PC-3 (cell line): ENCODE results near the gene PRR14L. TPM values are rescaled to one million over a fixed set of nuclear protein-coding genes. Genes with fewer than 3 reads are reported as not detected.

ENCODE experiments used
- ATAC-seq: fragments of 200-7000 bp; cut with Tn5 transposase; 2 replicates; pipeline ENCODE4 v1.9.1; 2020; ENCODE audit warnings: mild to moderate bottlenecking, moderate library complexity
- BruUV-seq: library from RNA; stranded (reverse); fragments of 400-500 nt; replicated peaks from 2 replicates; lab custom pipeline; 2021; lab: Mats Ljungman, UMichigan
- CTCF ChIA-PET: fragments of 300-600 bp; sonication (Branson Sonifier 250); formaldehyde crosslinking; loops from one replicate; lab custom pipeline; 2022; ENCODE audit warnings: antibody characterized with exemption; lab: Charles Lee
- POLR2A ChIA-PET: fragments of 300-600 bp; sonication (Branson Sonifier 250); formaldehyde crosslinking; loops from one replicate; lab custom pipeline; 2022; ENCODE audit warnings: antibody characterized with exemption; ENCODE audit not compliant: unreplicated experiment; lab: Charles Lee
- DNase-seq: peaks from one replicate; pipeline ENCODE4 v3.0.0-alpha.2; 2015
- H2AFZ ChIP-seq: fragments of 300-600 bp; sonication (generic); 2 replicates; pipeline ENCODE4 v1.6.0; 2016; ENCODE audit warnings: antibody characterized with exemption, low read length
- H3F3A ChIP-seq: fragments of 300-600 bp; sonication (generic); one replicate; pipeline ENCODE4 v1.6.0; 2017; ENCODE audit warnings: antibody characterized with exemption, low read length, control low read depth, mild to moderate bottlenecking; ENCODE audit not compliant: unreplicated experiment
- H3K27ac ChIP-seq: fragments of 300-600 bp; sonication (generic); 2 replicates; pipeline ENCODE4 v1.5.1; 2016; ENCODE audit warnings: mild to moderate bottlenecking, low read length
- H3K27me3 ChIP-seq: fragments of 300-600 bp; sonication (generic); 2 replicates; pipeline ENCODE4 v1.6.1; 2016; ENCODE audit warnings: low read length, mixed read lengths
- H3K36me3 ChIP-seq: fragments of 300-600 bp; sonication (generic); 2 replicates; pipeline ENCODE4 v1.6.1; 2016; ENCODE audit warnings: low read depth, mixed run types, low read length, mixed read lengths
- H3K4me1 ChIP-seq: fragments of 300-600 bp; sonication (generic); 2 replicates; pipeline ENCODE4 v1.5.1; 2016; ENCODE audit warnings: low read length; ENCODE audit not compliant: insufficient read depth
- H3K4me2 ChIP-seq: fragments of 300-600 bp; sonication (generic); 2 replicates; pipeline ENCODE4 v1.6.0; 2016; ENCODE audit warnings: low read length
- H3K4me3 ChIP-seq: fragments of 300-600 bp; sonication (generic); 2 replicates; pipeline ENCODE4 v1.5.1; 2016; ENCODE audit warnings: mild to moderate bottlenecking, low read length, mixed read lengths
- H3K79me2 ChIP-seq: fragments of 300-600 bp; sonication (generic); 2 replicates; pipeline ENCODE4 v1.6.1; 2017; ENCODE audit warnings: low read length, mixed read lengths
- H3K9ac ChIP-seq: fragments of 300-600 bp; sonication (generic); 2 replicates; pipeline ENCODE4 v1.6.0; 2016; ENCODE audit warnings: mild to moderate bottlenecking, low read length
- H3K9me2 ChIP-seq: fragments of 300-600 bp; sonication (generic); replicated peaks from 2 replicates; pipeline ENCODE4 v1.6.1; 2016; ENCODE audit warnings: mixed run types, low read length, mixed read lengths
- H3K9me3 ChIP-seq: fragments of 300-600 bp; sonication (generic); 2 replicates; pipeline ENCODE4 v1.6.1; 2016; ENCODE audit warnings: low read length, mixed read lengths
- H4K20me1 ChIP-seq: fragments of 300-600 bp; sonication (generic); 2 replicates; pipeline ENCODE4 v1.6.1; 2016; ENCODE audit warnings: low read length, mixed read lengths
- EZH2 ChIP-seq: fragments of 300-600 bp; sonication (generic); IDR thresholded peaks from one replicate; pipeline ENCODE4 v1.6.1; 2017; ENCODE audit warnings: antibody characterized with exemption, mild to moderate bottlenecking, low read length; ENCODE audit not compliant: unreplicated experiment
- EZH2phosphoT487 ChIP-seq: fragments of 300-600 bp; sonication (generic); IDR thresholded peaks from 2 replicates; pipeline ENCODE4 v1.6.1; 2018; ENCODE audit warnings: mild to moderate bottlenecking, antibody characterized with exemption, low read length, borderline replicate concordance
- intact Hi-C: fragments of 100-400 bp; cut with micrococcal nuclease; formaldehyde crosslinking; loops from 2 replicates; pipeline ENCODE4 v1.9.0; 2023
- total RNA-seq: library from RNA; depleted of rRNA; stranded (reverse); fragments of >200 nt; gene quantifications from 2 replicates; pipeline ENCODE4 v1.2.3, GENCODE V29; 2014
- TF ChIP-seq, protein P1 (sequence below): fragments of 300-600 bp; sonication (generic); conservative IDR thresholded peaks from 2 replicates; pipeline ENCODE4 v1.5.1; 2017; ENCODE audit warnings: antibody characterized with exemption, low read depth, mild to moderate bottlenecking, low read length

PRR14L gene
- total RNA-seq, 1 experiment from 2014 or later = 9.3 TPM

DNA sequence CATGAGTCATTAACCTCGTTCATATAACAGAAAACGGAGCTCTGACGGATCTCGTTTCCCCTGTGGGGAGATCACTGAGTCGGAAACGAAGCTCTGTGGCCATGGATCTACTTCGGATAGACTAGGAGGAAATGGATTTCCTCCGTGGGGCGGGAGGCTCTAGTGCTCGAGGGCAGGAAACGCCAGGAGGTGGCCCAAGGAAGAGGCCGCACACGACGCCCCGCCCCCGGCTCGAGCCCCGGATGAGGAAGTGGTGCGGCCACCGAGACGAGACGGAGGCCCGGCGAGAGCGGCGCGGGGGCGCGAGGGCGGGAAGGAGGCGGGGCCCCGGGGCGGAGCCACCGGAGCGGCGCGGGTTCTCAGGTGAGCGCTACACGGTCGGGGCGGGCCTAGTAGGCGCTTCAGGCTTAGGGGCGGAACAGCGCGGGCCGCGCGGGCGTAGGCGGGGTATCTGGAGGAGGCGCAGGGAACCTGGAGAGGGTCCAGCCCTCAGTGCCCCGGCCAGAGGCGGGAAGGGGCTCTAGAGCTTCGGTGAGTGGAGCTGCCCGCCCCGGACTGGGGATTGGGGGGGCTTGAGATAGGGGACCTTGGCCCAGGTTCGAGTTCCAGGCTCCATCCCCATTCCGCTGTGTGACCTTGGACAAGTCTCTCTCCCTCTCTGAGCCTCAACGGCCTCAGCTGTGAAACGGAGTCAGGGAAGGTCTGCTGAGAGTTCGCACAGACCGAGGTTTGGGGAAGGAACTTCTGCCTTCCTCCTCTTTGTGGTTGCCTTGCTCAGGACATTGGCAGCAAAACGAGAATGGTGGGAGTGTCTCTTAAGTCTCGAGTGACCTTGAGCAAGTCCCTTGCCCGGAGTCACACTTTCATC is 3.9 kb upstream of the PRR14L start, which contains the start of gene DEPDC5:
Gene DEPDC5, plus strand, starts transcription at position 386 of the 868 bp plus-strand sequence. CDS start 903 bp downstream, outside the sequence.
- H2AFZ ChIP-seq = peak within 1 kb of the TSS; percentile 86
- intact Hi-C loops = loop anchor here (5.0 kb wide), 2 partner anchors 92 to 193 kb away; partner anchors contain the start of gene PISD
- H3K9me2 ChIP-seq = no peaks in the 10 kb centered on the region
- peaks cover 20% of the 10 kb centered on the region for H3K4me1 ChIP-seq
- H3F3A ChIP-seq = no peaks in the 10 kb centered on the region
- H3K27ac ChIP-seq = peak within 1 kb of the TSS; percentile 84
- ChIA-PET POLR2A (interaction anchor here (1.1 kb wide), 1 partner anchor 92 kb away, joined by 5 read pairs; the partner anchor contains the start of gene PISD), CTCF (no interaction called here)
- TSS peak; percentile 51 for BruUV-seq
- peak within 1 kb of the TSS; percentile 97 for H3K4me3 ChIP-seq
- TF ChIP-seq, protein P1, sequence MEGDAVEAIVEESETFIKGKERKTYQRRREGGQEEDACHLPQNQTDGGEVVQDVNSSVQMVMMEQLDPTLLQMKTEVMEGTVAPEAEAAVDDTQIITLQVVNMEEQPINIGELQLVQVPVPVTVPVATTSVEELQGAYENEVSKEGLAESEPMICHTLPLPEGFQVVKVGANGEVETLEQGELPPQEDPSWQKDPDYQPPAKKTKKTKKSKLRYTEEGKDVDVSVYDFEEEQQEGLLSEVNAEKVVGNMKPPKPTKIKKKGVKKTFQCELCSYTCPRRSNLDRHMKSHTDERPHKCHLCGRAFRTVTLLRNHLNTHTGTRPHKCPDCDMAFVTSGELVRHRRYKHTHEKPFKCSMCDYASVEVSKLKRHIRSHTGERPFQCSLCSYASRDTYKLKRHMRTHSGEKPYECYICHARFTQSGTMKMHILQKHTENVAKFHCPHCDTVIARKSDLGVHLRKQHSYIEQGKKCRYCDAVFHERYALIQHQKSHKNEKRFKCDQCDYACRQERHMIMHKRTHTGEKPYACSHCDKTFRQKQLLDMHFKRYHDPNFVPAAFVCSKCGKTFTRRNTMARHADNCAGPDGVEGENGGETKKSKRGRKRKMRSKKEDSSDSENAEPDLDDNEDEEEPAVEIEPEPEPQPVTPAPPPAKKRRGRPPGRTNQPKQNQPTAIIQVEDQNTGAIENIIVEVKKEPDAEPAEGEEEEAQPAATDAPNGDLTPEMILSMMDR = no peak
- no peaks in the 10 kb centered on the region for H3K27me3 ChIP-seq
- peak; percentile 91 for DNase-seq
- H4K20me1 ChIP-seq = no peaks in the 10 kb centered on the region
- peak within 1 kb of the TSS; percentile 91 for H3K4me2 ChIP-seq
- peak within 1 kb of the TSS; percentile 88 for H3K9ac ChIP-seq
- H3K9me3 ChIP-seq = no peaks in the 10 kb centered on the region
- no peaks in the 10 kb centered on the region for H3K36me3 ChIP-seq
- peak; percentile 79 for ATAC-seq
- peaks cover 31% of the 10 kb centered on the region for H3K79me2 ChIP-seq

DNA sequence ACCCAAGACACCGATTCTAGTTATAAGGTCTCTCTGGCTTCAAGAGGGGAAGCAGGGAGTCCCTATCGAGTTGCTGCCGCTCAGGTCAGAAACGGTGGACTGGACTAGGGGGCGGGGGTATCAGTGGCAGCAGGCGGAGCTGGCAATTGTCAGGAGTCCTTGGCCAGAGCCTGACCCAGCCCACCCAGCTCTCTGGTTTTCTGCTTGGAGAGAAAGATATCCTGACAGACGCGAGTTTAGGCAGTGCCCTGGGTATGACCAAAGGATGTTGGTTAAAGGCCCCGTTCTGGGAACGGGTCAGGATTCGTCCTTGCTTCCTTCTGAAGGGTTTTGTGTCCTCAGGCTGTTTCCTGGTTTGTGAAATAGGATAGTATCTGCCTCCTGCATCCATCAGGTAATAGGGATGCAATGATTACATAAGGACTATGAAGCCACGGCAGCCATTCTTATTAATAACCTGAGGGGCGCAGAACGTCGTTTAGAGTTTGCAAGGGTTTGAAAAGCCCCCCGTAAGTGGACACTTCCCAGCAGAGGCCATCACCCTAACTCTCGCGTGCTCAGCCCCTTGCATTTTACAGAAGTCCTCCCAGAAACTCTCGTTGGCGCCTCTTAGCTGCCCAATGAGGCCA is 3.2 kb upstream of the PRR14L start:
- Histone ChIP-seq H3K4me1 (peaks cover 27% of the 10 kb centered on the region), H3K9me3 (no peaks in the 10 kb centered on the region), H3K4me3 (peak overlapping the region; percentile 97), H3F3A (no peaks in the 10 kb centered on the region), H2AFZ (peak overlapping the region; percentile 86), H3K9me2 (no peaks in the 10 kb centered on the region), H3K27me3 (no peaks in the 10 kb centered on the region), H3K36me3 (no peaks in the 10 kb centered on the region), H3K9ac (peak overlapping the region; percentile 88), H4K20me1 (no peaks in the 10 kb centered on the region), H3K27ac (peak overlapping the region; percentile 84), H3K4me2 (peak overlapping the region; percentile 91), H3K79me2 (peaks cover 38% of the 10 kb centered on the region)
- TSS peak; percentile 74 for BruUV-seq
- TF ChIP-seq, protein P1 = no peak
- TF ChIP-seq EZH2phosphoT487 = no peak
- TF ChIP-seq EZH2 = no peak
- CTCF ChIA-PET = no interaction called here
- peak; percentile 5 for DNase-seq
- intact Hi-C loops = loop anchor here (5.0 kb wide), 2 partner anchors 91 to 194 kb away; partner anchors contain the start of gene PISD
- POLR2A ChIA-PET = interaction anchor here (1.1 kb wide), 1 partner anchor 91 kb away, joined by 5 read pairs; the partner anchor contains the start of gene PISD
- ATAC-seq = no peak
